PFSK-1 (cell line): ENCODE data around the gene SCAP.

ENCODE experiments used
- FOXP2 ChIP-seq: optimal IDR thresholded peaks from 2 replicates; pipeline ENCODE3; 2011; ENCODE audit warnings: borderline replicate concordance, control low read depth, inconsistent platforms; ENCODE audit not compliant: insufficient read depth; ENCODE audit errors: extremely low read length, extremely low read depth
- POLR2AphosphoS5 ChIP-seq: IDR thresholded peaks from 2 replicates; pipeline ENCODE4 v1.6.1; 2012; ENCODE audit warnings: low read depth, mild to moderate bottlenecking, control low read depth, low read length, moderate library complexity
- REST ChIP-seq, 2 experiments: IDR thresholded peaks; 2 replicates each; pipeline versions ENCODE4 v1.6.1 to v1.8.0; 2011 to 2012; ENCODE audit warnings: low read depth in 2 of 2, low read length in 2 of 2, control low read depth in 1 of 2, inconsistent platforms in 1 of 2, mild to moderate bottlenecking in 1 of 2, moderate library complexity in 1 of 2; ENCODE audit not compliant: insufficient read depth in 1 of 2
- SIN3A ChIP-seq: IDR thresholded peaks from 2 replicates; pipeline ENCODE4 v1.6.1; 2012; ENCODE audit warnings: mild to moderate bottlenecking, low read length, moderate library complexity, borderline replicate concordance; ENCODE audit not compliant: insufficient read depth
- TAF1 ChIP-seq: IDR thresholded peaks from 2 replicates; pipeline ENCODE4 v1.6.1; 2012; ENCODE audit warnings: low read length, control low read depth, borderline replicate concordance; ENCODE audit not compliant: insufficient read depth

The SCAP gene

GRCh38 chr3:47491777-47492176, 16.0 kb upstream of the SCAP start:
- TF ChIP-seq SIN3A (no peak), FOXP2 (no peak), TAF1 (no peak), POLR2AphosphoS5 (no peak), REST (IDR thresholded peaks at IDR 0.05; ENCODE audit: insufficient read depth in 1 of 2, low read depth in 2 of 2, low read length in 2 of 2) (no peak)

GRCh38 chr3:47491186-47491585, 15.4 kb upstream of the SCAP start:
- TF ChIP-seq REST (IDR thresholded peaks at IDR 0.05; ENCODE audit: insufficient read depth in 1 of 2, low read depth in 2 of 2, low read length in 2 of 2), result no peak
- TF ChIP-seq FOXP2, result no peak
- no peak for TF ChIP-seq POLR2AphosphoS5
- no peak for TF ChIP-seq TAF1

GRCh38 chr3:47487265-47487664, 11.5 kb upstream of the SCAP start:
- no peak for TF ChIP-seq FOXP2
- TF ChIP-seq SIN3A, result no peak
- no peak for TF ChIP-seq REST (IDR thresholded peaks at IDR 0.05; ENCODE audit: insufficient read depth in 1 of 2, low read depth in 2 of 2, low read length in 2 of 2)
- no peak for TF ChIP-seq TAF1
- TF ChIP-seq POLR2AphosphoS5, result no peak

- TF ChIP-seq TAF1 (no peak), FOXP2 (no peak), POLR2AphosphoS5 (no peak), SIN3A (no peak), REST (IDR thresholded peaks at IDR 0.05; ENCODE audit: insufficient read depth in 1 of 2, low read depth in 2 of 2, low read length in 2 of 2) (no peak)
Observed at GRCh38 chr3:47485812-47486211, 10.1 kb upstream of the SCAP start.

GRCh38 chr3:47482366-47482765, 6.6 kb upstream of the SCAP start:
- TF ChIP-seq POLR2AphosphoS5 (no peak), REST (IDR thresholded peaks at IDR 0.05; ENCODE audit: insufficient read depth in 1 of 2, low read depth in 2 of 2, low read length in 2 of 2) (no peak), TAF1 (no peak), FOXP2 (no peak), SIN3A (no peak)
